NCI-H748 treated with DMSO at 0.1 percent for 48 hours (cell line): ENCODE data around the gene ANKRD40CL.

Experiments
- DNase-seq: peaks from one replicate; lab custom pipeline; 2025; lab: John Stamatoyannopoulos, UW

The ANKRD40CL gene

DNA sequence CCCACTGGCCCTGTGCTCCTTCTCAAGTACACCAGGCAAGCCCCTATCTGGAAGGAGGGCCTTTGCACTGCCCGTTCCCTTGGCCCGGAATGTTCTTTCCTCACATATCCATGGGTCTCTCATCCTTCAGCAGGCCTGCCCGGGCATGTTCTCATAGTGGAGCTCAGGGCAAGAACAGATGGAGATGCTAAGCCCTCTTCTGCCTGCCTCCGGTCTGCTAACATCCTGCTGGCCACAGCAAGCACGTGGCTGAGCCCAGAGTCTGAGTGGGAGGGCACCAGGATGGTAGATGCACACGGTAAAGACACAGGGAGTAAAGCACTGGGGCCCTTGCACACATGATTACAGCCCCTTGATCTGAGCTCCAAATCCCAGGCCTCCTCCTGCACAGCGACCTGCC lies 19.8 kb upstream of the ANKRD40CL start:
- no peak for DNase-seq

DNA sequence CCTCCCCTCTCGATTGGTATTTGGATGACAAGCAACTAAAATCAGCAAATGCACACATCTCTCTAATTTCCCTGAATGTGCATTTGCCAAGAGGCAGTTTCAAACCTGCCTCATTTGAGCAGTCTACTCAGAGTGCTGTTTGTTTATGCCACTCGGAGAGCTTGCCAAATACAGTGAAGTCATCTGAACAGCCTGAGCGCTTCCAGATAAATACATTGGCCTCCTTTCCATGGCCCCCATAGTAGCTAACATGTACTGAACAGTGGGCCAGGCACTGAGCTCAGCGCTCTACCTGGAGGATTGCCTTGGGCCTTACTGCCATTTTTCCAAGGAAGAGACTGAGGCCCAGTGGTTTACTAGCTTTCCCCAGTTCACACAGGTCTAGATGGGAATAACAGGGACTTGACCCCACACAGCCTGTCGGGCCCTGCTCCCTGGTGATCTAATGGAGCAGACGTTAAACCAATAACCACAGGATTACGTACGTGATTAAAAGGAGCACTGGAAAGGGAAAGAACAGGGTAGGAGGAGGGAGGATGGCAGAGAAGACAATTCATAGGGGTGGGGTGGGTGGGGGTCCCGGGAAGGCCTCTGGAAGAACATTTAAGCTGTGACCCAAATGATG lies 18.7 kb upstream of the ANKRD40CL start:
- no peak for DNase-seq

DNA sequence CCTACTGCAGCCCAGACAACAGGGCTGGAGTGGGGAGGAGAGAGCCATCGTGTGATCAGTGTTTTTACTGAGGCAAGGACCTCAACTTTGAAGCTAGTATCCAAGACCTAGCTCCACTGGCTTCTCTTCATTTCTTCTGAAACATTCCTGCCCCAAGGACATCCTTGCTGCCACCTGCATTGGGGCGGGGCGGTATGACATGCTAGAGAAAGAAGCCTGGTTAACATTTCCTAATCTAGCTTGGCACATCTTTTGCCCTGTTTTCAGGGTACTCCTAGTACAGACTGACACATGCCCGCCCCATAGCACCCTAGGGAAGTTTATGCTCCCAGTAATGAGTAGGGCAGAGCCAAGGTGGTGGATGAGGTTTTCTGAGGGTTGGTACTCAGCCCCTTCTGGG lies 17.8 kb upstream of the ANKRD40CL start:
- DNase-seq = no peak

DNA sequence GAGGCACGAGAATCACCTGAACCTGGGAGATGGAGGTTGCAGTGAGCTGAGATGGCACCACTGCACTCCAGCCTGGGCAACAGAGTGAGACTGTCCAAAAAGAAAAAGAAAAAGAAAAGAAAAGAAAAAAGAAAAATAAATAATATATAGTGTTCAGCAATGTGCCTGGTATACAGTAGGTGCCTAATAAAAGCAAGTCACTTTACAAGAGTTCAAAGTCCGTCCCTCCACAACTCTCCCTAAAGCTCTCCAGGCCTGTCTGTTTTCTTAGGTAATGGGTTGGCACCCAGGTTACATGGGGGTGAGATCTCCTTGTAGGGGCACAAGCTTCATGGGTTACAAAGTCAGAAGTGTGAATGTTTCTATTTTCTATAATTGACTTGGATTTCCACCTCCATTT lies 16.6 kb upstream of the ANKRD40CL start:
- no peak for DNase-seq

DNA sequence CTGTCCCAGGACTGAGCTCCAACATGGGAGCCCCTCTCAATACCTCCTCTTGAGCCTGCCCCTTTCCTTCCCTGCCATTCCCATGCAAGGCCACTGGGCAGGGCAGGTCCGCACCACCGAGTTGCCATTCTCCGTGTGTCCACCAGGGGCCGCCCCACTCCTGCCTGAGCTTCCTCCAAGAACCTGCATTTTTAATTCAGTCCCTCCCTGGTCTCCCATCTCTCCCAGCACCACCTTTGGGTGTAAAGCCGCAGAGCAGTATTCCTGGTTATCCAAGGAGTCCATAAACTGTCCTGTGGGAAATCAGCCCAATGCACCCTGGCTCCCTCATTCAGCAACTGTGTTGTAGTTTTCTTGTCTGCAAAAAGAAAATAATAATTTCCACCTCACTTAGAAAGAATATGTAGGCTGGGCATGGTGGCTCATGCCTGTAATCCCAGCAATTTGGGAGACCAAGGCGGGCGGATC lies 15.9 kb upstream of the ANKRD40CL start:
- DNase-seq = peak; percentile 74

DNA sequence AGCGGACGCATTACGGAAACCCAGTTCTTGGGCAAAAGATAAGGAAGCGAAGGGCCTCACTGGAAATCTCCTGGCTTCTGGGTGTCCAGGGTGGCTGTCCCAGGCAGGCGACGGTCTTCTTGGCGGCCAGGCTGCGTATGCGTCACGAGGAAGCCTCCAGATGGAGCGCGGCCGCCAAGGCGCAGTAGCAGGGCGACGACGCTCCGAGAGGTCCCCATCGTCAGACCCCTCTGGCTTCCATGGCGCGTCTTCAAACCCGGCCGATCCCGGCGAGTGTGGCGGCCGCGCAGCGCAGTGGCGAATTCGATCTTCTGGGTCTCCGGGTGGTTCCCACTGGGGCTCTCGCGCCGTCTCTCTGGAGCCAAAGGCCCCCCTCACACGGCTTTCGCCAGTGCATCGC lies 13.8 kb upstream of the ANKRD40CL start:
- DNase-seq = no peak

DNA sequence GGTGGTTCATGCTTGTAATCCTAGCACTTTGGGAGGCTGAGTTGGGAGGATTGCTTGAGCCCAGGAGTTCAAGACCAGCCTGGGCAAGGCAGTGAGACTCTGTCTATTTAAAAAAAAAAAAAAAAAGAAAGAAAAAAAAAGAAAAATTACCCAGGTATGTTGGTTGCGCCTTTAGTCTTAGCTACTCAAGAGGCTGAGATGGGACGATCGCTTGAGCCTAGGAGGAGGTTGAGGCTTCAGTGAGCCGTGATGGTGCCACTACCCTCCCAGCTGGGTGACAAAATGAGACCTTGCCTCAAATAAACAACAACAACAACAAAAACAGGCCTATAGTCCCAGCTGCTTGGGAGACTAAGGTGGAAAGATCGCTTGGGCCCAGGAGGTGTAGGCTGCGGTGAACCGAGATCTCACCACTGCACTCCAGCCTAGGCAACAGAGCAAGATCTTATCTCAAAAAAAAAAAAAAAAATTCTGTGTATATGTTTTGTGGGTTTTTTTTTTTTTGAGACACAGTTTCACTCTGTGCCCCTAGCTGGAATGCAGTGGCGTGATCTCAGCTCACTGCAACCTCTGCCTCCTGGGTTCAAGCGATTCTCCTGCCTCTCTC lies 12.5 kb upstream of the ANKRD40CL start:
- DNase-seq = no peak

DNA sequence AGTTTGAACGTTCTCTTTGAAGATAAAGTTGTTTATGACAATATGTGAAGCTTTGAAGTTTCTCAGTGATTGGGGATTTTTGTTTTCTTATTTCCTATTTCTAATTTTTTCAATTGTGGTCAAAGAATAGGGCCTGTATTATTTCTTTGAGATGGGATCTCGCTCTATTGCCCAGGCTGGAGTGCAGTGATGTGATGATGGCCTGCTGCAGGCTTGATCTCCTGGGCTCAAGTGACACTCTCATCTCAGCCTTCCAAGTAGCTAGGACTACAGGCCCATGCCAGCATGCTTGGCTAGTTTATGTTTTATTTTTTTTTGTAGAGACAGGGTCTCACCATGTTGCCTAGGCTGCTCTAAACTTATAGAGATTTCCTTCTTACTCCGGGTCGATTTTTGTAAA lies 11.7 kb upstream of the ANKRD40CL start:
- DNase-seq = no peak

DNA sequence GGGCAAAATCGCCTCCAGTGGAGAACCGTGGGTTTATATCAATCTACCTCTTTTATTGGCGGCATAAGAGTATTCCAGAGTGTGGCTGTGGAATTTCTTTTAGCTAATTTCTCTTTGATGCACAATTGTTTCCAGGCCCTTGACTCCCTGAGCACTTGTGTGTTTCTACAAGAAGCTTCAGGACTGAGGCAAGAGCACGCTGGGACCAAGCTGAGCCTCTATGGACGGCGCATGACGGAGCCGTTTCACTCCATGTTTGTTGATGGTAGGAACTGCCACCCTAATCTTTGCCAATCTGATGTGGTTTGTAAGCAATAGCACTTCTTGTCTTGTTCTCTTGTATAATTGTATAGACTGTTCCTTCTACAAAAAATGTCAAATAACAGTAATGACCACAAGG lies 11.2 kb upstream of the ANKRD40CL start:
- DNase-seq = no peak

DNA sequence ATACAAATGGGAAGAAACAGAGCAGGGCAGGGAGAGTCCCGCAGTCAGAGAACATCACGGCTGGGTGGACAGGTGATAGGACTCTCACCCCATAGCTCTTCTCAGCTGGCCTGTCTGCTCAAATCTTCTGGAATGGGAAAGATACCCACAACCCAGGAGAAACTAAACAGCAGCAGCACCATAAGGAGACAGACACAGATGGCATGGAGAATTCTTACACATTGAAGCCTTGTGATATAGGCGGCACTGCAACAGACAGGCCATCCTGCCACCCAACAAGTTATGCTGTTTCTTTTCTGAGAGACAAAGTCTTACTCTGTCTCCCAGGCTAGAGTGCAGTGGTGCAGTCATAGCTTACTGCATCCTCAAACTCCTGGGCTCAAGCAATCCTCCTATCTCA lies 8.6 kb upstream of the ANKRD40CL start:
- DNase-seq = no peak

DNA sequence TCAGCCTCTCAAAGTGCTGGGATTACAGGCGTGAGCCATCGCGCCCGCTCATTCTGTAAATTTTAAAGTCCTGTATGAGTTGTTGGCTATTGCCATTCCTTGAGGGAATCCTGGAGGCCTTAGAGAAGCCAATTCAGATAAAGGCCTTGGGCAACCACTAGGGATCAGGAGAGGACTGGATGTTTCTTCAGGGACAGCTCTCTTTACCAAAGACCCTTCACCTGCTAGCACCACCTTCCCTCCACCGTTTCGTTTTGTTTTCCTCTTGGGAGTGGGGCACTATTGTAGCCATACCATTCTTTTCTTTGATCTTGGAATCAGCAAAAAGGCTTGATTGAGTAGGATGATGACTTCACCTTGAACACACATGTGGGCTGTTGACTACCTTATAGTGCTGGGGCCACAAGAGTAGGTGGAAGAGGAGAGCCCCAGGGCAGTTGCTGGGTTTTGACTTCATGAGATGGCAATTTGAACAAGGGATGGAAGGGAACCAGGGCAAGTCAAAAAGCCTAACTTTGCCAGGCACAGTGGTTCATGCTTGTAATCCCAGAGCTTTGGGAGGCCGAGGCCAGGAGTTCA lies 7.0 kb upstream of the ANKRD40CL start:
- no peak for DNase-seq

DNA sequence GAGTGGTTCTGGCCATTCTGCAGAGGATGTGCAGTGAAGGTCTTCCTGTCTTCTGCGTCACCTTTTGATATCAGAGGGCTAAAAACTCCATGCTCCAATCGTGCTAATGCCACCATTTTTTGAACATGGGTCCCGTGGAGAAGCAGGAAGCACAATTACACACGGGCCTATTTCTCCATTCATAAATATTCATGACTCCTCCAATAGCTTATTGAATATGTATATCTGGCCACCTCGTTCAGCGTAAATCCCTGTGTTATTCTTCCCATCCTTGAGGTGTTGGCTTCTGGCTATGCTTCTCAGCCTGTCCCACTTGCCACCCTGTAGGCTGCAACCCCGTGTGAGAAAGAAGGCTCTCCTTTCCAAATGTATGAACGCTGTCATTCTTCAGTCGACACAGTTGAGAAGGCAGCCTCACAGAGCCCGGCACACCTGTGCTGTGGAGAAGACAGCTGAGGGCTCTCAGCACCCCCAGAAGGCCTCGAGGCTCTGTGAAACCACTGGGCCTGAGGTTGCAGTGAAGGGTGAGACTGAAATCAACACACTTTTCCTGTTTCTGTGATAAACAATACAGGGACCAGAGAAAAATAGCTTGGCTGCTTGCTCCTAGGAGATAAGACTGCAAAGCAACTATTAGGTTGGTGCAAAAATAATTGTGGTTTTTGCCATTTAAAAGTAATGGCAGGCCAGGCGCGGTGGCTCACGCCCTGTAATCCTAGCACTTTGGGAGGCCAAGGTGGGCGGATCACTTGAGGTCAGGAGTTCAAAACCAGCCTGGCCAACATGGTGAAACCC lies 4.9 kb upstream of the ANKRD40CL start:
- DNase-seq = no peak

DNA sequence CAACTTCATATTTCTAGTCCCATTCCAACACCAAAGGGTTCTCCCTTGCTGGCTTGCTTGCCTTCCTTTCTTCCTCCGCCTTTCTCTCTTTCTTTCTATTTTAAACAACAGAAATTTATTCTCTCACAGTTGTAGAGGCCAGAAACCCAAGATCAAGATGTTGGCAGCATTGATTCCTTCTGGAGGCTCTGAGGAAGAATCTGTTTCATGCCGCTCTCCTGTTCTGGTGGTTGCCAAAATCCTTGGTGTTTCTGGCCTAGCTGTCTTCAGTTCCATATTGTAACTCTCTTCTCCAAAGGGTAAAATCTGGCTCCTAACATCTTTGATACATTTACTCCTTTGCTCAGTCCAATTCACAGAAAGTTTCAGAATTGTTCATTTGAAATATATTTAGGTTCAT lies 3.0 kb upstream of the ANKRD40CL start:
- no peak for DNase-seq

DNA sequence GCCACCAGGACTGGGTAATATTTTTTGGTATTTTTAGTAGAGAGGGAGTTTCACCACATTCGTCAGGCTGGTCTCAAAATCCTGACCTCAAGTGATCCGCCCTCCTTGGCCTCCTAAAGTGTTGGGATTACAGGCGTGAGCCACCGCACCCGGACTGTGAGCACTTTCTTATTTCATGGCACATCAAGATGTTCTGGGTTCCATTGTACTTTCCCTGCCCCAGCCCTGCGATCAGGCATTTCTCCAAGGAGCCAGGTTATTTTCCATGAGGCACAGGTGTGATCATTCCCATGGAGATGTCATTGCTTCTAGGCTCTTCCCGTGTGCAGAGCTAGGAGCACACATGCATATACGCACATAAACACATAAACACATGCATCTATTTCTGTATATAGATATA lies 2.6 kb upstream of the ANKRD40CL start:
- no peak for DNase-seq

DNA sequence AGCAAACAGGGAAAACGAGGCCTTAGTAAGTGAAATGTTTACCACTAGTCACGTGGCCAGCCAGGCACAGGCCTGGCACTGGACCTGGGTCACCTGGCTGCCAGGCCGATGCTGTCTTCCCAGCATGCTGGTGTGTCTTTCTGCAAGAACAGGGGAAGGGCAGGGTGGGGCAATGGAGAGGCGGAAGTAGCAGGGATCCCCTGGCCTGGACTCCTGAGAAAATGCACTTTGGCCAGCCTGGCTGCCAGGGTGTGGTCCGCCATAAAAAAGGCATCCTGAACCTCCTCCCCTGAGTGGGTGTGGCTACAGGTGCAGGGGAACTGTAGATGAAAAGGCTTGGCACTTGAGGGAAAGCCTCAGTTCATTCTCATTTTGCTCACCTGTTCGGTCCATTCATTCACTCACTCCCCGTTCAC lies 1.0 kb upstream of the ANKRD40CL start:
- DNase-seq = peak; percentile 70

DNA sequence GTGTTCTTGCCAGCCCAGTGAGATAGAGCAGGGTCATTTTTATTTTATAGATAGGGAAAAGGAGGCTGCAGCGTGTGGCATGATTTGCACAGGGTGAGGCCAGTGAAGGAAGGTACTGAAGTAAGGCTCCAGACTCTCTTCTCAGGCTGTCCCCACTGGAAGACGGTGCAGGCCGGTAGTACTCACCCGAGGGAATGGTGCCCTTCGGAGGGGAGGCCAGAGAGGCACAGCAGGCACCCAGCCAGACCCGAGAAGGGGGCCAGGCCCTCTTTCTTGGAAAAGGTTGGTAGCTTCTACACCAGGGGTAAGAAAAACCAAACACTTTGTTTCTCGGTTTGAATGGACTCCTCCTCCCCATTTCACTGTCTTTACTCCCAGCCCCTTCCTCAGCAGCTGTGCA lies 288 bp downstream of the ANKRD40CL start:
- no peak for DNase-seq

DNA sequence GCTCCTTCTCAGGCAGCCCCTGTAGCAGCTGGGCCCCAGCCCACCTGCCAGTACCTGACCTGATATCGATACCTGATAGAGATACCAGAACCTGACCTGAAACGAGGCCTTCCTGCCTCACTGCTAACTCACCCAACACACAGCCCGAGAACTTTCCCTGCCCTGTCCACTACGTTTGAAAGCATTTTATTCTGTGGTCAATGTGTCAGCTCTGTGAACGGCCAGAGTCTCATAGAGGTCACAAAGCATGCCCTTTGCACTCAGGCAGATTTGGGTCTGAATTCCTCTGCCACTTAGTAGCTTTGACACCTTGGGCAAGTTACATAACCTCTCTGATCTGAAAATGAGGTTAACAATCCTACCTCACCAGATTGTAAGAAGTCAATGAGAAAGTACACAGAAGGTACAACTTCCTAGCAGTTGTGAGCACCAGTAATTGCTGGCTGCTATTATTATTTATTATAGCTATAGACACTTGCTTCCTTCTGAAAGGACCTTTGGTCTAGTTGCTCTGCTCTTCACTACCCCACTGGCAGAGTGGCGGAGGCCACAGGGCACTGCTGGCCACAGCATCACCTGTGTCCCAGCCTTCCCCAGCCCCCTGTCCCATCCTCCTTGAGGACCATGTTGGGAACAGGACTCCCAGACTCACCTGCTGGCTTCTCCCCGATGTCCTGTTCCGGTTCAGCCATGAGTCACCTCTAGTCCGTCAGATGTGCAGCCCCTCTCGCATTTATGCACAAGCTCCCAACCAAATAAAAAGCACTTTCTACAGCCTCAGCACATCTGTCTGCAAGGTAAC lies 895 bp downstream of the ANKRD40CL start:
- DNase-seq = no peak

DNA sequence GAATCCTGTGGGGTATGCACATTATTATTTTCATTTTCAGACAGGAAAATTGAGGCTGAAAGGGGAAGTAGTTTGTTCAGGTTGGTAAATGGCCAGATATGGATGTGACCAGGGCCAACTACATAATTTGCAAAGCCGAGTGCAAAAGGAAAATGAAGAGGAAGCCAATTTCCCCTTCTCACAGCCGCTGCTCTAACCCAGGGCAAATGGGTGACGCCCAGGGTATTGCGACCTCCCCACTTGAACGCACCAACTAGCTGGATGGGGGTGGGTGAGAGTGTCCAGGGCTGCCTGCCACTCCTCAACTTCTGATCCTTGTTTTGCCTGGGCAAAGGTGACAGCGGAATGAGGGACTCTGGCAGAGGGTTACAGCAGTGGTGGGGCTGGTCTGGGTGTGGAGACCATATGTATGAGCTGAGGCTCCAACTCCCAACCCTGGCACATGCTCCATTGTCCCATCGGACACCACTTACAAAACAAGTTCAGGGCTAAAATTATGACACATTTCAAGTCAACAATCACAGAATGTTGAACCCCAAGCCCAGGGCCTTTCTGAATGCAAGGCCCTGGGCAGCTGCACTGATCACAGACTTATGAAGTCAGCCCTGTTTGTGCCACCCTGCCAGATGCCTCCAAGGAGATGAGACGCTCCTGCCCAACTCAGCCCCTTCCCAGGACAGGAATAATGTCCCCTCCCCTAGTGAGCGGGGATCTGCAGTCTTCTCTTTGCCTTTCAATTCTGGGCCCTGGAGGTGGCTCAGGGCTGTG lies 1.7 kb downstream of the ANKRD40CL start:
- DNase-seq = no peak

DNA sequence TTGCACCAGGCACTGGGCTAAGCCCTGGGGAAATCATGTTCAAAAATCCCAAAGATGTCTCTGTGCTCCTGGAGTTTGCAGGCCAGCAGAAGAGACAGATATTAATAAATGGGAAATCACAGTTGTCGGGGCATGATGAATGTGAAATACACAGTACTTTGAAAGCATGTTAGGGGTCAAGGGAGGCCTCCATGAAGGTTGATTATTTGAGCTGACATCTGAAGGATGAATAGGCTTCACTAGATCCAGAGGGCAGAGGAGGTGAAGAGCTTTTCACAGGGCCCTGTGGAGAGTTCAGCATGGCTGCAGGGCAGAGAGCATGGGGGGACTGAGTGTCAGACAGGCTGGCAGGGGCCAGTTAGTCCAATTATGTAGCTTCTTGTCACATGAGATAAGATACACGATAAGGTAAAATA lies 2.6 kb downstream of the ANKRD40CL start:
- DNase-seq = no peak

DNA sequence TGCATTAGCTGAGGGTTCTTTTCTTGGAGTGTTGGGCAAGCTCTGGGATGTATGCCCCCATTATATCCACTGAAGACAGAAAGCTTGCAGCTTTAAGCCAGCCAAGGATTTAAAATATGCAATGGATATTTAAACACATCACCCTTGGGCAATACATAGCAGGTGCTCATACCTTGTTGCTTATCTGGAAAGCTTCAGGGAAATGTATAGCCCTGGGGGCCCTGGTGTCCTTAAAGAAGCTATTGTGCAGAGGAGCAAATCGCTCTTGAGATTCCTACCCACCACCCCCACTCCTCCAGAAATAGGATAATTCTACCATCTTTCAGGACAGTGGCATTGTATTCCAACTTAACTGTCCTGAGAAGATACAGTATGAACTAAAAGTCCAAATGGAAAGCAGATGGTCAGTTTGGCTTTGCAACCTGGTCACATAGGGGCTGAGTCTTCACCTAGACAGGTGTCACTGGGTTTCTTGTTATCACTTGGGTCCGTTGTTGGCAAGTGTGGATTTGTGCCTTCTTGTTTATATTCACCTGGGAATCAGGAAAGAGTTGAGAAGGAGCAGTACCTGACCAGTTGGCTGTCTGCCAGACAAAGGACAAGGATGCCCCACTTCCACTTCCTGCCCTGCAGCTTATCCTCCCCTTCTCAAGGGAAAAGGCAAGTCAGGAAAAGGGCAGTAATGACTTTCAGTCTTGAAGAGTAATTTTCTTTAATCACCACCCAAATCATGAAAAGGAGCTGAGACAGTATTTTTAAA lies 3.4 kb downstream of the ANKRD40CL start:
- DNase-seq = no peak

DNA sequence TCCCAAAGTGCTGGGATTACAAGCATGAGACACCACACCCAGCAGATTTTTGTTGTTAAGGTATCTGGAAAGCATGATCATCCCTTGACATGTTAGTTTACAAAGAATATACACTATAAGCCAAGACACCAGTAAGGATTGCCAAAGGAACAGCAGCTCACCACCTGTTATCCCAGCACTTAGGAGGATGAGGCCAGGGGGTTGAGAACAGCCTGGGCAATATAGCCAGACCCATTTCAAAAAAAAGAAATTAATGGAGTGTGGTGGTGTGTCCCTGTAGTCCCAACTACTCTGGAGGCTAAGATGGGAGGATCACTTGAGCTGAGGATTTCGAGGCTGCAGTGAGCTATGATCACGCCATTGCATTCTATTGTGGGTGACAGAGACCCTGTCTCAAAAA lies 5.1 kb downstream of the ANKRD40CL start:
- DNase-seq = no peak
